HG03025 (cell line): ENCODE measurements around the gene FRMD5.
"Not testable (repeated sequence)": the region's sequence is repeated elsewhere in the genome, so short reads cannot be mapped to it uniquely, and the experiment has no call there.

ENCODE experiments used
- ATAC-seq: cut with Tn5 transposase; IDR thresholded peaks from one replicate; pipeline ENCODE4 v1.9.1; 2021; ENCODE audit warnings: mild to moderate bottlenecking, moderate library complexity; ENCODE audit not compliant: unreplicated experiment, low FRiP score

Gene FRMD5

GRCh38 chr15:44035781-44036699 lies 159.0 kb downstream of the FRMD5 start:
- ATAC-seq = no peak

GRCh38 chr15:44034933-44035624 lies 160.0 kb downstream of the FRMD5 start:
- ATAC-seq = no peak

GRCh38 chr15:44034334-44034733 lies 160.7 kb downstream of the FRMD5 start:
- no peak for ATAC-seq

GRCh38 chr15:44033894-44034293 lies 161.2 kb downstream of the FRMD5 start:
- no peak for ATAC-seq

GRCh38 chr15:44032820-44033219 lies 162.3 kb downstream of the FRMD5 start:
- not testable (repeated sequence) for ATAC-seq

GRCh38 chr15:44029940-44030568 lies 165.0 kb downstream of the FRMD5 start:
- ATAC-seq = no peak

GRCh38 chr15:44029003-44029402 lies 166.1 kb downstream of the FRMD5 start:
- no peak for ATAC-seq

- no peak for ATAC-seq
Measured at GRCh38 chr15:44028349-44028748, 166.7 kb downstream of the FRMD5 start.

- no peak for ATAC-seq
Measured at GRCh38 chr15:44024155-44024554, 170.9 kb downstream of the FRMD5 start.

GRCh38 chr15:44023176-44023575 lies 171.9 kb downstream of the FRMD5 start:
- no peak for ATAC-seq

- ATAC-seq = no peak
Measured at GRCh38 chr15:44018151-44018550, 176.9 kb downstream of the FRMD5 start.

- ATAC-seq = no peak
Measured at GRCh38 chr15:44015545-44016305, 179.3 kb downstream of the FRMD5 start.

- ATAC-seq = no peak
Measured at GRCh38 chr15:44011238-44011854, 183.7 kb downstream of the FRMD5 start.

- no peak for ATAC-seq
Measured at GRCh38 chr15:44010089-44010488, 185.0 kb downstream of the FRMD5 start.

- ATAC-seq = no peak
Measured at GRCh38 chr15:44009038-44009437, 186.0 kb downstream of the FRMD5 start.

- not testable (repeated sequence) for ATAC-seq
Measured at GRCh38 chr15:44000248-44000647, 194.8 kb downstream of the FRMD5 start.

GRCh38 chr15:43998607-43999006 lies 196.5 kb downstream of the FRMD5 start:
- ATAC-seq = no peak

- ATAC-seq = no peak
Measured at GRCh38 chr15:43991206-43991605, 203.9 kb downstream of the FRMD5 start.

- ATAC-seq = no peak
Measured at GRCh38 chr15:43989938-43990337, 205.1 kb downstream of the FRMD5 start.

- ATAC-seq = no peak
Measured at GRCh38 chr15:43988900-43989299, 206.2 kb downstream of the FRMD5 start.
